OCI-LY3 (cell line): ENCODE measurements around the gene ME3.
"Not testable (repeated sequence)": the region's sequence is repeated elsewhere in the genome, so short reads cannot be mapped to it uniquely, and the experiment has no call there.

ENCODE experiments used
- H2AFZ ChIP-seq: fragments of 200-600, 300-600 bp; shearing (Covaris generic); 2 replicates; pipeline ENCODE4 v1.6.0; 2014; ENCODE audit warnings: antibody characterized with exemption, low read depth, low read length
- H3K27ac ChIP-seq: fragments of 200-600, 300-600 bp; sonication (generic); 2 replicates; pipeline ENCODE4 v1.5.1; 2014; ENCODE audit warnings: mild to moderate bottlenecking, low read length, moderate library complexity, mixed read lengths
- H3K27me3 ChIP-seq: fragments of 200-600, 300-600 bp; sonication (generic); 2 replicates; pipeline ENCODE4 v1.6.1; 2014; ENCODE audit warnings: low read depth, low read length, mixed read lengths
- H3K36me3 ChIP-seq: fragments of 200-600, 300-600 bp; sonication (generic); replicated peaks from 2 replicates; pipeline ENCODE3; 2014; ENCODE audit warnings: low read depth, low read length, mixed read lengths
- H3K4me1 ChIP-seq: fragments of 300-600, 200-600 bp; sonication (generic); 2 replicates; pipeline ENCODE4 v1.6.1; 2014; ENCODE audit warnings: low read length, mixed read lengths
- H3K4me2 ChIP-seq: fragments of 200-600, 300-600 bp; sonication (generic); 2 replicates; pipeline ENCODE4 v1.6.1; 2014; ENCODE audit warnings: low read length, mixed read lengths
- H3K4me3 ChIP-seq: fragments of 300-600, 200-600 bp; sonication (generic); 2 replicates; pipeline ENCODE4 v1.5.1; 2014; ENCODE audit warnings: antibody characterized with exemption, mild to moderate bottlenecking, low read length, moderate library complexity
- H3K79me2 ChIP-seq: fragments of 300-600, 200-600 bp; shearing (Covaris generic); 2 replicates; pipeline ENCODE4 v1.6.1; 2014; ENCODE audit warnings: mild to moderate bottlenecking, low read length, mixed read lengths
- H3K9ac ChIP-seq: fragments of 300-600, 200-600 bp; shearing (Covaris generic); 2 replicates; pipeline ENCODE4 v1.6.0; 2014; ENCODE audit warnings: mild to moderate bottlenecking, low read length, moderate library complexity
- H3K9me3 ChIP-seq: fragments of 200-600, 300-600 bp; shearing (Covaris generic); 2 replicates; pipeline ENCODE4 v1.6.1; 2014; ENCODE audit warnings: low read length, mixed read lengths; ENCODE audit not compliant: insufficient read depth
- H4K20me1 ChIP-seq: fragments of 200-600, 300-600 bp; sonication (generic); 2 replicates; pipeline ENCODE4 v1.6.1; 2016; ENCODE audit warnings: low read length, mixed read lengths; ENCODE audit not compliant: insufficient read depth
- EZH2phosphoT487 ChIP-seq: fragments of 200-600 bp; shearing (Covaris generic); IDR thresholded peaks from 2 replicates; pipeline ENCODE4 v1.6.1; 2018; ENCODE audit warnings: antibody characterized with exemption, mixed run types, low read depth
- TF ChIP-seq, protein P1 (sequence below): fragments of 200-600, 300-600 bp; sonication (generic); IDR thresholded peaks from 2 replicates; pipeline ENCODE4 v1.5.1; 2014; ENCODE audit warnings: antibody characterized with exemption, low read length, low read depth

Gene ME3

DNA sequence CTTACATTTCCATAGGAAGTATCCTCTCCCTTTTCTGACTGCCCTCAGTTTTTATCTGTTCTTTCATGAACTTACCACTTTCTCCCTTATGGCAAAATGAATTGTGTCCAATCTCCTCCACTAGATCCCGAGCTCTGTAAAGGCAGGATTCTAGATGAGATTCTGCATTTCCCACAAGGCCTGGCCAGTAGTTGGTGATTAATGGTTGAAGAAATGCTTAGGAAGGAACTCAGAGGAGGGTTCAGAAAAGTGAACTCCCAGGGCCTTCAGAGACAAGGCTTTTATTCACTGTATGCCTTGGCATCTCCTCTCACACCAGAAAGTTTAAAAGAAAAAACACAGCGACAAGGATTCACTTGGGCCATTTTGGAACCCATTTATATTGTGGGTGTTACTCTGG lies 231.6 kb downstream of the ME3 start:
- TF ChIP-seq, protein P1, sequence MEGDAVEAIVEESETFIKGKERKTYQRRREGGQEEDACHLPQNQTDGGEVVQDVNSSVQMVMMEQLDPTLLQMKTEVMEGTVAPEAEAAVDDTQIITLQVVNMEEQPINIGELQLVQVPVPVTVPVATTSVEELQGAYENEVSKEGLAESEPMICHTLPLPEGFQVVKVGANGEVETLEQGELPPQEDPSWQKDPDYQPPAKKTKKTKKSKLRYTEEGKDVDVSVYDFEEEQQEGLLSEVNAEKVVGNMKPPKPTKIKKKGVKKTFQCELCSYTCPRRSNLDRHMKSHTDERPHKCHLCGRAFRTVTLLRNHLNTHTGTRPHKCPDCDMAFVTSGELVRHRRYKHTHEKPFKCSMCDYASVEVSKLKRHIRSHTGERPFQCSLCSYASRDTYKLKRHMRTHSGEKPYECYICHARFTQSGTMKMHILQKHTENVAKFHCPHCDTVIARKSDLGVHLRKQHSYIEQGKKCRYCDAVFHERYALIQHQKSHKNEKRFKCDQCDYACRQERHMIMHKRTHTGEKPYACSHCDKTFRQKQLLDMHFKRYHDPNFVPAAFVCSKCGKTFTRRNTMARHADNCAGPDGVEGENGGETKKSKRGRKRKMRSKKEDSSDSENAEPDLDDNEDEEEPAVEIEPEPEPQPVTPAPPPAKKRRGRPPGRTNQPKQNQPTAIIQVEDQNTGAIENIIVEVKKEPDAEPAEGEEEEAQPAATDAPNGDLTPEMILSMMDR = no peak
- no peak for TF ChIP-seq EZH2phosphoT487
- H3K4me1 ChIP-seq = no peaks in the 10 kb centered on the region
- no peak overlapping the region for H3K9ac ChIP-seq
- H3K36me3 ChIP-seq = no peaks in the 10 kb centered on the region
- no peak overlapping the region for H2AFZ ChIP-seq
- H3K4me2 ChIP-seq = no peak overlapping the region
- H3K9me3 ChIP-seq = no peaks in the 10 kb centered on the region
- no peaks in the 10 kb centered on the region for H3K79me2 ChIP-seq
- H4K20me1 ChIP-seq = no peaks in the 10 kb centered on the region
- H3K4me3 ChIP-seq = no peak overlapping the region
- H3K27me3 ChIP-seq = no peaks in the 10 kb centered on the region
- no peak overlapping the region for H3K27ac ChIP-seq

- no peak overlapping the region for H3K4me3 ChIP-seq
- no peaks in the 10 kb centered on the region for H3K27me3 ChIP-seq
- H2AFZ ChIP-seq = no peak overlapping the region
- H3K9me3 ChIP-seq = no peaks in the 10 kb centered on the region
- H3K9ac ChIP-seq = no peak overlapping the region
- H3K27ac ChIP-seq = no peak overlapping the region
- no peak for TF ChIP-seq EZH2phosphoT487
- TF ChIP-seq, protein P1 = no peak
- H4K20me1 ChIP-seq = no peaks in the 10 kb centered on the region
- H3K4me2 ChIP-seq = no peak overlapping the region
- no peaks in the 10 kb centered on the region for H3K4me1 ChIP-seq
- no peaks in the 10 kb centered on the region for H3K79me2 ChIP-seq
- H3K36me3 ChIP-seq = no peaks in the 10 kb centered on the region
Observed at GRCh38 chr11:86440305-86440716, 232.1 kb downstream of the ME3 start.

DNA sequence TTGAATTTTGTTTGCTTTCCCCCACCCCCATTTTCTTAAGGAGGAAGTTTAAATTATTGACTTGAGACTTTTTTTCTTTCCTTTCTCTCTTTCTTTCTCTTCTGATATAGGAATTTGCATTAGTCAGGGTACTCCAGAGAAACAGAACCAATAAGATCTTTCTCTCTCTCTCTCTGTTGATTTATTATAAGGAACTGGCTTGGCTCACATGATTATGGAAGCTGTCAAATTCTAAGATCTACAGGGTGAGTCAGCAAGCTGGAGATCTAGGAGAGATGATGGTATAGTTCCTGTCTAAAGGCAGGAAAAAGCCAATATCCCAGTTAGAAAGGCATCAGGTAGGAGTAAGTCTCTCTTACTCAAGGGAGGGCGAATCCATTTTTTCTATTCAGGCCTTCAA lies 233.7 kb downstream of the ME3 start:
- H3K27me3 ChIP-seq = no peaks in the 10 kb centered on the region
- no peaks in the 10 kb centered on the region for H3K9me3 ChIP-seq
- H3K27ac ChIP-seq = no peak overlapping the region
- H3K4me1 ChIP-seq = no peaks in the 10 kb centered on the region
- H3K9ac ChIP-seq = no peak overlapping the region
- H4K20me1 ChIP-seq = no peaks in the 10 kb centered on the region
- no peaks in the 10 kb centered on the region for H3K36me3 ChIP-seq
- TF ChIP-seq, protein P1 = no peak
- no peak for TF ChIP-seq EZH2phosphoT487
- H3K4me2 ChIP-seq = no peak overlapping the region
- no peak overlapping the region for H2AFZ ChIP-seq
- H3K79me2 ChIP-seq = no peaks in the 10 kb centered on the region
- no peak overlapping the region for H3K4me3 ChIP-seq

DNA sequence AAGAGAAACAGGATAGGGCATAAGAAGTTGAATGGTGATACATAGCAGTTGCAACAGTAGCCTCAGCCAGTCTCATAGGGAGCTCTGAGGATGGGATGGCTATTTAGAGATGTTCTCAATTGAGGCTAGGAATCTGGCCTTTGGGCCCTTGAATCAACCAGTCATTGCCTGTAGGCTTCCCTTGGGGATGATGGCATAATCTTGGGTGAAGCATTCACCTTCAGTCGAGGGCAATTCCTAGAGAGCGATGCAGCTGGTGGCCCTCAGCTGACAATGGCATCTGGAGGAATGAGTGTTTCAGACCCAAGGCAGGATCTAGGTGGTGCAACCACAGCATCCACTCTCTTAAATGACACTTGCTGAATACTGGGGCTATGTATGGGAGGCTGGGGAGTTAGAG lies 236.7 kb downstream of the ME3 start:
- no peak for TF ChIP-seq EZH2phosphoT487
- TF ChIP-seq, protein P1 = no peak
- Histone ChIP-seq H3K4me1 (no peaks in the 10 kb centered on the region), H3K27ac (no peak overlapping the region), H3K36me3 (no peaks in the 10 kb centered on the region), H3K9me3 (no peaks in the 10 kb centered on the region), H3K4me2 (no peak overlapping the region), H3K9ac (no peak overlapping the region), H3K27me3 (no peaks in the 10 kb centered on the region), H3K79me2 (no peaks in the 10 kb centered on the region), H2AFZ (no peak overlapping the region), H4K20me1 (no peaks in the 10 kb centered on the region), H3K4me3 (no peak overlapping the region)

DNA sequence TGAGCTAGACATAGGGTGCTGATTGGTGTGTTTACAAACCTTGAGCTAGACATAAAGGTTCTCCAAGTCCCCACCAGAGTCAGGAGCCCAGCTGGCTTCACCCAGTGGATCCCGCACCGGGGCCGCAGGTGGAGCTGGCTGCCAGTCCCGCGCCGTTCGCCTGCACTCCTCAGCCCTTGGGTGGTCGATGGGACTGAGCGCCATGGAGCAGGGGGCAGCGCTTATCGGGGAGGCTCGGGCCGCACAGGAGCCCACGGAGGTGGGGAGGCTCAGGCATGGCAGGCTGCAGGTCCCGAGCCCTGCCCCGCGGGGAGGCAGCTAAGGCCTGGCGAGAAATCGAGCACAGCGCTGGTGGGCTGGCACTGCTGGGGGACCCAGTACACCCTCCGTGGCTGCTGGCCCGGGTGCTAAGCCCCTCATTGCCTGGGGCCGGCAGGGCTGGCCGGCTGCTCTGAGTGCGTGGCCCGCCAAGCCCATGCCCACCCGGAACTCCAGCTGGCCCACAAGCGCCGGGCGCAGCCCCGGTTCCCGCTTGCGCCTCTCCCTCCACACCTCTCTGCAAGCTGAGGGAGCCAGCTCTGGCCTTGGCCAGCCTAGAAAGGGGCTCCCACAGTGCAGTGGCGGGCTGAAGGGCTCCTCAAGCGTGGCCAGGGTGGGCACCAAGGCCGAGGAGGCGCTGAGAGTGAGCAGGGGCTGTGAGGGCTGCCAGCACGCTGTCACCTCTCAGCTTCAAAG lies 238.9 kb downstream of the ME3 start:
- H3K79me2 ChIP-seq, H3K4me2 ChIP-seq, H3K27ac ChIP-seq, H2AFZ ChIP-seq, H3K36me3 ChIP-seq, H4K20me1 ChIP-seq, H3K9me3 ChIP-seq, H3K4me1 ChIP-seq, H3K4me3 ChIP-seq, H3K9ac ChIP-seq, H3K27me3 ChIP-seq: not testable (repeated sequence)
